GM23338 (cell line): ENCODE data around the gene COG6. TPM values are rescaled to one million over a fixed set of nuclear protein-coding genes. Genes with fewer than 3 reads are reported as not detected.

Experiments
- ATAC-seq: fragments of 200-7000 bp; cut with Tn5 transposase; 3 replicates; pipeline ENCODE4 v1.9.1; 2020
- DNase-seq: peaks from one replicate; pipeline ENCODE4 v3.0.0-alpha.2; 2015; ENCODE audit warnings: low spot score
- H2AFZ ChIP-seq: fragments of 200-600 bp; sonication (generic); 2 replicates; pipeline ENCODE4 v1.8.0; 2016; ENCODE audit warnings: antibody characterized with exemption, mild to moderate bottlenecking, moderate library complexity
- H3F3A ChIP-seq: fragments of 200-600 bp; sonication (generic); replicated peaks from 2 replicates; pipeline ENCODE4 v1.8.0; 2017; ENCODE audit warnings: antibody characterized with exemption, mixed run types, low read depth
- H3K27ac ChIP-seq: fragments of 200-600 bp; sonication (generic); 2 replicates; pipeline ENCODE4 v1.6.1; 2016; ENCODE audit warnings: low read depth
- H3K27me3 ChIP-seq: fragments of 200-600 bp; sonication (generic); 2 replicates; pipeline ENCODE4 v1.8.0; 2016; ENCODE audit warnings: mild to moderate bottlenecking, mixed run types, moderate library complexity; ENCODE audit not compliant: insufficient read depth
- H3K36me3 ChIP-seq: fragments of 200-600 bp; sonication (generic); 2 replicates; pipeline ENCODE4 v1.8.0; 2016; ENCODE audit warnings: mild to moderate bottlenecking; ENCODE audit not compliant: insufficient read depth
- H3K4me1 ChIP-seq: fragments of 200-600 bp; sonication (generic); 2 replicates; pipeline ENCODE4 v1.8.0; 2016; ENCODE audit warnings: mild to moderate bottlenecking, moderate library complexity; ENCODE audit not compliant: insufficient read depth
- H3K4me2 ChIP-seq: fragments of 200-600 bp; sonication (generic); 2 replicates; pipeline ENCODE4 v1.7.1; 2017; ENCODE audit warnings: mixed run types
- H3K4me3 ChIP-seq: fragments of 200-600 bp; sonication (generic); 2 replicates; pipeline ENCODE4 v1.6.1; 2016; ENCODE audit warnings: mixed run types
- H3K79me2 ChIP-seq: fragments of 200-600 bp; sonication (generic); replicated peaks from 2 replicates; pipeline ENCODE4 v1.8.0; 2017; ENCODE audit warnings: mild to moderate bottlenecking; ENCODE audit not compliant: insufficient read depth
- H3K9me2 ChIP-seq: fragments of 200-600 bp; sonication (generic); 2 replicates; pipeline ENCODE4 v1.8.0; 2017; ENCODE audit not compliant: insufficient read depth
- H4K20me1 ChIP-seq: fragments of 200-600 bp; sonication (generic); replicated peaks from 2 replicates; pipeline ENCODE4 v1.8.0; 2017; ENCODE audit warnings: mild to moderate bottlenecking; ENCODE audit not compliant: insufficient read depth
- H3K27ac Mint-ChIP-seq: 2 replicates; pipeline ENCODE4 v1.8.0; 2020; ENCODE audit warnings: inconsistent platforms, mild to moderate bottlenecking, moderate library complexity, mixed read lengths
- H3K27me3 Mint-ChIP-seq: 3 replicates; pipeline ENCODE4 v1.8.0; 2022; ENCODE audit warnings: low read depth, mild to moderate bottlenecking, moderate library complexity, mixed read lengths, inconsistent platforms; ENCODE audit not compliant: insufficient read depth, poor library complexity
- H3K36me3 Mint-ChIP-seq: 3 replicates; pipeline ENCODE4 v1.8.0; 2021; ENCODE audit warnings: low read depth, mild to moderate bottlenecking, inconsistent platforms, moderate library complexity, mixed read lengths
- H3K4me1 Mint-ChIP-seq: 3 replicates; pipeline ENCODE4 v1.8.0; 2020; ENCODE audit warnings: mild to moderate bottlenecking, inconsistent platforms, mixed read lengths
- H3K4me3 Mint-ChIP-seq: 3 replicates; pipeline ENCODE4 v1.8.0; 2021; ENCODE audit warnings: moderate library complexity, mild to moderate bottlenecking, inconsistent platforms, mixed read lengths
- H3K9me3 Mint-ChIP-seq: 3 replicates; pipeline ENCODE4 v1.8.0; 2020; ENCODE audit warnings: moderate library complexity, mild to moderate bottlenecking, inconsistent platforms, mixed read lengths
- EZH2 ChIP-seq: fragments of 200-600 bp; sonication (generic); IDR thresholded peaks from one replicate; pipeline ENCODE4 v1.8.0; 2017; ENCODE audit warnings: antibody characterized with exemption, mild to moderate bottlenecking, low read depth; ENCODE audit not compliant: unreplicated experiment
- EZH2phosphoT487 ChIP-seq: fragments of 200-600 bp; sonication (generic); IDR thresholded peaks from one replicate; pipeline ENCODE4 v1.8.1; 2018; ENCODE audit warnings: antibody characterized with exemption; ENCODE audit not compliant: unreplicated experiment
- JUNB ChIP-seq: IDR thresholded peaks from one replicate; pipeline ENCODE4 v1.6.1; 2016; ENCODE audit warnings: antibody characterized with exemption; ENCODE audit not compliant: unreplicated experiment
- NANOG ChIP-seq: IDR thresholded peaks from 2 replicates; pipeline ENCODE4 v1.6.1; 2016; ENCODE audit warnings: antibody characterized with exemption, borderline replicate concordance
- STAT1 ChIP-seq: IDR thresholded peaks from one replicate; pipeline ENCODE4 v1.6.1; 2016; ENCODE audit warnings: antibody characterized with exemption; ENCODE audit not compliant: unreplicated experiment
- ZNF114 ChIP-seq: fragments of 250-450 bp; sonication (Bioruptor Pico); IDR thresholded peaks from 2 replicates; pipeline ENCODE4 v1.5.0; 2020; ENCODE audit warnings: mild to moderate bottlenecking, moderate library complexity
- polyA plus RNA-seq: library from polyadenylated mRNA; unstranded; fragments of >200 nt; fragmentation: Nextera tagmentation; extraction: Ambion mirVana; gene quantifications from 2 replicates; pipeline ENCODE4 v1.2.1, GENCODE V29; 2016
- total RNA-seq: library from RNA; depleted of rRNA; stranded (reverse); fragments of >200 nt; shearing (Covaris generic); gene quantifications from 2 replicates; pipeline ENCODE4 v1.2.3, GENCODE V29; 2014
- TF ChIP-seq, protein P1 (sequence below), 2 experiments: fragments of 200-600 bp in 1 of 2; sonication (generic) in 1 of 2; conservative IDR thresholded peaks; 2 replicates each; pipeline versions ENCODE4 v1.5.1 to v1.6.1; 2016 to 2017; ENCODE audit warnings: antibody characterized with exemption in 2 of 2, low read depth in 2 of 2, mild to moderate bottlenecking in 2 of 2, moderate library complexity in 1 of 2
- TF ChIP-seq, protein P2 (sequence below): IDR thresholded peaks from one replicate; pipeline ENCODE4 v1.6.1; 2018; ENCODE audit warnings: antibody characterized with exemption; ENCODE audit not compliant: unreplicated experiment
- TF ChIP-seq, protein P3 (sequence below): IDR thresholded peaks from 2 replicates; pipeline ENCODE4 v1.6.1; 2016; ENCODE audit warnings: antibody characterized with exemption

COG6 gene
- total and polyA plus RNA-seq, 2 experiments from 2014 or later: 10.0 to 23.6 TPM

- Histone ChIP-seq H3K27me3 (no peaks in the 10 kb centered on the region), H3K36me3 (no peaks in the 10 kb centered on the region; the same call in 1 of the 2 replicates), H3F3A (no peaks in the 10 kb centered on the region), H3K4me1 (no peaks in the 10 kb centered on the region), H3K4me2 (no peak overlapping the region), H3K4me3 (no peak overlapping the region), H4K20me1 (no peaks in the 10 kb centered on the region), H3K79me2 (no peaks in the 10 kb centered on the region), H3K9me2 (no peaks in the 10 kb centered on the region), H2AFZ (no peak overlapping the region), H3K27ac (no peak overlapping the region)
- H3K36me3 Mint-ChIP-seq: no peaks in the 10 kb centered on the region
- H3K4me1 Mint-ChIP-seq: no peaks in the 10 kb centered on the region
- TF ChIP-seq NANOG: no peak
- TF ChIP-seq, protein P1, sequence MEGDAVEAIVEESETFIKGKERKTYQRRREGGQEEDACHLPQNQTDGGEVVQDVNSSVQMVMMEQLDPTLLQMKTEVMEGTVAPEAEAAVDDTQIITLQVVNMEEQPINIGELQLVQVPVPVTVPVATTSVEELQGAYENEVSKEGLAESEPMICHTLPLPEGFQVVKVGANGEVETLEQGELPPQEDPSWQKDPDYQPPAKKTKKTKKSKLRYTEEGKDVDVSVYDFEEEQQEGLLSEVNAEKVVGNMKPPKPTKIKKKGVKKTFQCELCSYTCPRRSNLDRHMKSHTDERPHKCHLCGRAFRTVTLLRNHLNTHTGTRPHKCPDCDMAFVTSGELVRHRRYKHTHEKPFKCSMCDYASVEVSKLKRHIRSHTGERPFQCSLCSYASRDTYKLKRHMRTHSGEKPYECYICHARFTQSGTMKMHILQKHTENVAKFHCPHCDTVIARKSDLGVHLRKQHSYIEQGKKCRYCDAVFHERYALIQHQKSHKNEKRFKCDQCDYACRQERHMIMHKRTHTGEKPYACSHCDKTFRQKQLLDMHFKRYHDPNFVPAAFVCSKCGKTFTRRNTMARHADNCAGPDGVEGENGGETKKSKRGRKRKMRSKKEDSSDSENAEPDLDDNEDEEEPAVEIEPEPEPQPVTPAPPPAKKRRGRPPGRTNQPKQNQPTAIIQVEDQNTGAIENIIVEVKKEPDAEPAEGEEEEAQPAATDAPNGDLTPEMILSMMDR (conservative IDR thresholded peaks at IDR 0.05; ENCODE audit: low read depth in 2 of 2): no peak
- TF ChIP-seq, protein P2, sequence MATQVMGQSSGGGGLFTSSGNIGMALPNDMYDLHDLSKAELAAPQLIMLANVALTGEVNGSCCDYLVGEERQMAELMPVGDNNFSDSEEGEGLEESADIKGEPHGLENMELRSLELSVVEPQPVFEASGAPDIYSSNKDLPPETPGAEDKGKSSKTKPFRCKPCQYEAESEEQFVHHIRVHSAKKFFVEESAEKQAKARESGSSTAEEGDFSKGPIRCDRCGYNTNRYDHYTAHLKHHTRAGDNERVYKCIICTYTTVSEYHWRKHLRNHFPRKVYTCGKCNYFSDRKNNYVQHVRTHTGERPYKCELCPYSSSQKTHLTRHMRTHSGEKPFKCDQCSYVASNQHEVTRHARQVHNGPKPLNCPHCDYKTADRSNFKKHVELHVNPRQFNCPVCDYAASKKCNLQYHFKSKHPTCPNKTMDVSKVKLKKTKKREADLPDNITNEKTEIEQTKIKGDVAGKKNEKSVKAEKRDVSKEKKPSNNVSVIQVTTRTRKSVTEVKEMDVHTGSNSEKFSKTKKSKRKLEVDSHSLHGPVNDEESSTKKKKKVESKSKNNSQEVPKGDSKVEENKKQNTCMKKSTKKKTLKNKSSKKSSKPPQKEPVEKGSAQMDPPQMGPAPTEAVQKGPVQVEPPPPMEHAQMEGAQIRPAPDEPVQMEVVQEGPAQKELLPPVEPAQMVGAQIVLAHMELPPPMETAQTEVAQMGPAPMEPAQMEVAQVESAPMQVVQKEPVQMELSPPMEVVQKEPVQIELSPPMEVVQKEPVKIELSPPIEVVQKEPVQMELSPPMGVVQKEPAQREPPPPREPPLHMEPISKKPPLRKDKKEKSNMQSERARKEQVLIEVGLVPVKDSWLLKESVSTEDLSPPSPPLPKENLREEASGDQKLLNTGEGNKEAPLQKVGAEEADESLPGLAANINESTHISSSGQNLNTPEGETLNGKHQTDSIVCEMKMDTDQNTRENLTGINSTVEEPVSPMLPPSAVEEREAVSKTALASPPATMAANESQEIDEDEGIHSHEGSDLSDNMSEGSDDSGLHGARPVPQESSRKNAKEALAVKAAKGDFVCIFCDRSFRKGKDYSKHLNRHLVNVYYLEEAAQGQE: no peak
- no peak for TF ChIP-seq ZNF114 (CRISPR knock-in tag)
- TF ChIP-seq, protein P3, sequence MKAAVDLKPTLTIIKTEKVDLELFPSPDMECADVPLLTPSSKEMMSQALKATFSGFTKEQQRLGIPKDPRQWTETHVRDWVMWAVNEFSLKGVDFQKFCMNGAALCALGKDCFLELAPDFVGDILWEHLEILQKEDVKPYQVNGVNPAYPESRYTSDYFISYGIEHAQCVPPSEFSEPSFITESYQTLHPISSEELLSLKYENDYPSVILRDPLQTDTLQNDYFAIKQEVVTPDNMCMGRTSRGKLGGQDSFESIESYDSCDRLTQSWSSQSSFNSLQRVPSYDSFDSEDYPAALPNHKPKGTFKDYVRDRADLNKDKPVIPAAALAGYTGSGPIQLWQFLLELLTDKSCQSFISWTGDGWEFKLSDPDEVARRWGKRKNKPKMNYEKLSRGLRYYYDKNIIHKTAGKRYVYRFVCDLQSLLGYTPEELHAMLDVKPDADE: no peak
- no peaks in the 10 kb centered on the region for H3K27me3 Mint-ChIP-seq
- ATAC-seq (no peak), DNase-seq (no peak)
- no peaks in the 10 kb centered on the region; the same call in 2 of the 3 replicates for H3K9me3 Mint-ChIP-seq
- H3K27ac Mint-ChIP-seq: no peak overlapping the region
- H3K4me3 Mint-ChIP-seq: no peak overlapping the region
Measured at GRCh38 chr13:39688699-39689405, 33.4 kb downstream of the COG6 start.

- Mint-ChIP-seq H3K27ac (no peak overlapping the region), H3K36me3 (no peaks in the 10 kb centered on the region), H3K4me3 (no peak overlapping the region), H3K27me3 (no peaks in the 10 kb centered on the region), H3K4me1 (no peaks in the 10 kb centered on the region), H3K9me3 (no peaks in the 10 kb centered on the region)
- ATAC-seq (no peak), DNase-seq (no peak)
- H2AFZ ChIP-seq: no peak overlapping the region
- no peaks in the 10 kb centered on the region; the same call in 1 of the 2 replicates for H3K36me3 ChIP-seq
- no peak overlapping the region for H3K4me2 ChIP-seq
- H3F3A ChIP-seq: no peaks in the 10 kb centered on the region
- no peaks in the 10 kb centered on the region for H3K27me3 ChIP-seq
- no peaks in the 10 kb centered on the region for H3K79me2 ChIP-seq
- H3K4me3 ChIP-seq: no peak overlapping the region
- no peak overlapping the region for H3K27ac ChIP-seq
- TF ChIP-seq EZH2phosphoT487 (no peak), JUNB (no peak), STAT1 (no peak), ZNF114 (CRISPR knock-in tag) (no peak), EZH2 (no peak)
- TF ChIP-seq, protein P1 (conservative IDR thresholded peaks at IDR 0.05; ENCODE audit: low read depth in 2 of 2): no peak
- TF ChIP-seq, protein P2: no peak
- H3K4me1 ChIP-seq: no peaks in the 10 kb centered on the region
- no peaks in the 10 kb centered on the region for H4K20me1 ChIP-seq
- no peaks in the 10 kb centered on the region for H3K9me2 ChIP-seq
Measured at GRCh38 chr13:39692660-39693438, 37.4 kb downstream of the COG6 start.
